HG02678 (cell line): Measurements from ENCODE around the gene C1QTNF2.

Experiments
- ATAC-seq: cut with Tn5 transposase; IDR thresholded peaks from one replicate; pipeline ENCODE4 v1.9.1; 2021; ENCODE audit warnings: mild to moderate bottlenecking, moderate library complexity; ENCODE audit not compliant: unreplicated experiment

The C1QTNF2 gene

DNA sequence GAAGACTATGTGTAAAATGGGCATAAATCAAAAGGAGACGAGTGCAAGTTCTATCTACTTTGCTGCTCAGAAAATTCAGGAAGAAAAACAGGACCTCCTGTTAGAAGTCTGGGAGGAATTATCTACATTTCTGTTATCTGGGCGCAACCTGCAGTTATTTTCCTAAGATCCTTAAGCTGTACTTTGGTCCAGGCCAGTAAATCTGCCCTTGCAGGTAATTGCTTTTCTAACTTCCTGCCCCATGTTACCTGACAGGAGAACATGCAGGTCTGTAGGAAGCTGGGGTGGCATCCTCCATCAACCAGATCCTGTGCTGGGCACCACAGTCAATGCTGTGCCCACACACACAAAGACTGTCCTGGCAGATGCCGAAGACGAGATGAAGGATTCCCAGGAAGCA is 63.7 kb downstream of the C1QTNF2 start:
- ATAC-seq = no peak

DNA sequence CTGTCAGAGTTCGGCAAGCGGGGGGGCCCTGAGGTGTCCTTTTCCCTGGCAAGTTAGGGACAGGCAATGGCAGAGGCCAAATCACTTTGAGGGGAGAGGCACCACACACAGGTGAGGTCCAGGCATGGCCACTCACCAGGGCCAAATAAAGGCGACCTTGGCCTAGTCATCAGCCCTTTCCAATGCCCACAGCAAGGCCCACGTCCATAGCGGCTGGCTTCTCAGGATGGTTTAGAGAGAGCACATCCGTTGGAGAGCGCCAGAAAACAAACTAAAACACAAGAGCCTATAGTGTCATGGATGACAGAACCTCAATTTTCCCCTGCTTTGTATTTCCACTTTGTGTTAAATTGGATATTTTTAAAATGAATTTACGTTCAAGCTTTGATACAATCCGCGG is 65.1 kb downstream of the C1QTNF2 start:
- ATAC-seq = no peak

DNA sequence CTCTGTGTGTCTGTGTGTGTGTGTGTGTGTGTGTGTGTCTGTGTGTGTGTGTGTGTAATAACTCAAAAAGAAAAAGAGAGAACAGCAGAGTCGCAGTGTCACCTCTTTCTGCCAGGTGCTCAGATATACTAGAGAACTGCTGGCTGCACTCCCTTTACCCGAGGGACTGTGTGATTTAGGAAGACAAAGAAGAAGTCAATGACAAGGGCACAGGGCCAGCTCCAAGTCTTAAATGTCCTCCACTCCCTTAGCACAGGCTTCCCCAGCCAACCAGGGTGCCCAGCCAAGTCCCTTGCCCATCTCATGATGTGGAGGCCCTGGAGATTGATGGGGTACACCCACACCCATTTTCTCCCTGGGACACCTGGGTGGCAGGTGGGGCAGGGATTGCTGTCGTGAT is 66.7 kb downstream of the C1QTNF2 start:
- no peak for ATAC-seq

DNA sequence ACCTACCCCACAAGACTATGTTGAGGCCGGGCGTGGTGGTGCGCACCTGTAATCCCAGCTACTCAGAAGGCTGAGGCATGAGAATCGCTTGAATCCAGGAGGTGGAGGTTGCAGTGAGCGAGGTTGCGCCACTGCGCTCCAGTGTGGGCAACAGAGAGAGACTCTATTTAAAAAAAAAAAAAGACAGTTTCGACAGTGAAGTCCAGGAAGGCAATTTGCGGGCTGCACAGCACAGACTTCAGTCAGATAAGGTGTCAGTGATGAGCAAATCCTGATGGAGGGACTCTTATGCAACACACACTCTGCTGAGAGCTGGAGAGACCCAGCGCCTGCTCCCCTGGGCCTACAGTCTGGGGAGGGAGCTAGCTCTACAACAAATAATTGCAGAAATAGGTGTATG is 72.2 kb downstream of the C1QTNF2 start:
- no peak for ATAC-seq

DNA sequence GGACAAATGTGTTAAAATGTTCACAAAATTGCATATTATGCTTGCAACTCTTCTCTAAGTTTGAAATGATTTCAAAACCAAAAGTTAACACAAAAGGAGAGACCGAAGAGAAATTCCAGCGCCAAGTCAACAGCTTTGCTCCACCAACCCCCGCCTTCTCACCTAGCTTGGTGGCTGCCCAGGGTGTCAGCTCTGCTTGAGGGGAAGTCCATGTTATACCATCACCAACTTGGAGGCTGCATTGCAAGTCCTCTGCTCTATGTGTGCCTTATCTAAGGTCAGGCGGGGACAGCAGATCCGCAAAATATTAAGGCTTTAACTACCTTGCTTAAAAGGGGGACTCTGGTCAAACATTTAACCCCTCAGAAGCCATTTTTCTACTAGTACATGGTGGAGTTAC is 72.7 kb downstream of the C1QTNF2 start:
- ATAC-seq = no peak
